Measurements from ENCODE around the gene STC2. TPM values are rescaled to one million over a fixed set of nuclear protein-coding genes. Genes with fewer than 3 reads are reported as not detected.
"Not testable (repeated sequence)": the region's sequence is repeated elsewhere in the genome, so short reads cannot be mapped to it uniquely, and the experiment has no call there.

Gene STC2
- polyA plus RNA-seq, 3 donors: 2.0 to 10.6 (median 3.3) TPM

GRCh38 chr5:173284343-173284958 is 43.8 kb downstream of the STC2 start:
- 94 to 97% (median 94%) methylated on average over 4 of the region's 4 CpGs for WGBS, 3 donors

GRCh38 chr5:173283318-173284288 is 44.6 kb downstream of the STC2 start:
- no peak overlapping the region for H3K27ac ChIP-seq (ENCODE audit: low read depth, low read length)
- 3 to 5% (median 4%) methylated on average over 45 of the region's 45 CpGs for WGBS, 3 donors

More at GRCh38 chr5:173284343-173284958, 43.8 kb downstream of the STC2 start:
- H3K27ac ChIP-seq (ENCODE audit: low read depth, low read length): not testable (repeated sequence)

- 71 to 88% (median 87%) methylated on average over 10 of the region's 10 CpGs for WGBS, 3 donors
- no peak overlapping the region for H3K27ac ChIP-seq (ENCODE audit: low read depth, low read length)
These were observed 45.3 kb downstream of the STC2 start for GRCh38 chr5:173282916-173283315.

GRCh38 chr5:173281910-173282309 is 46.3 kb downstream of the STC2 start:
- WGBS, 3 donors: 14 to 19% (median 19%) methylated on average over 6 of the region's 6 CpGs
- no peak overlapping the region for H3K27ac ChIP-seq (ENCODE audit: low read depth, low read length)

- WGBS, 3 donors: 96 to 97% (median 97%) methylated on average over 5 of the region's 5 CpGs
- no peak overlapping the region for H3K27ac ChIP-seq (ENCODE audit: low read depth, low read length)
These were observed 49.0 kb downstream of the STC2 start for GRCh38 chr5:173279166-173279565.

- no peak overlapping the region for H3K27ac ChIP-seq (ENCODE audit: low read depth, low read length)
- WGBS, 3 donors: 72 to 78% (median 77%) methylated on average over 5 of the region's 5 CpGs
These were observed 49.6 kb downstream of the STC2 start for GRCh38 chr5:173278641-173279040.

- WGBS, 3 donors: 71 to 76% (median 73%) methylated on average over 9 of the region's 9 CpGs
- no peak overlapping the region for H3K27ac ChIP-seq (ENCODE audit: low read depth, low read length)
These were observed 50.0 kb downstream of the STC2 start for GRCh38 chr5:173278172-173278571.

- no peak overlapping the region for H3K27ac ChIP-seq (ENCODE audit: low read depth, low read length)
- 73 to 93% (median 92%) methylated on average over 1 of the region's 1 CpG for WGBS, 3 donors
These were observed 53.4 kb downstream of the STC2 start for GRCh38 chr5:173274771-173275170.

- H3K27ac ChIP-seq (ENCODE audit: low read depth, low read length): no peak overlapping the region
- WGBS, 3 donors: 50 to 66% (median 56%) methylated on average over 10 of the region's 10 CpGs
These were observed 56.8 kb downstream of the STC2 start for GRCh38 chr5:173271419-173271818.

- no peak overlapping the region for H3K27ac ChIP-seq (ENCODE audit: low read depth, low read length)
- 50 to 66% (median 64%) methylated on average over 14 of the region's 14 CpGs for WGBS, 3 donors
These were observed 59.3 kb downstream of the STC2 start for GRCh38 chr5:173268750-173269432.

- H3K27ac ChIP-seq (ENCODE audit: low read depth, low read length): no peak overlapping the region
- 45 to 62% (median 56%) methylated on average over 10 of the region's 10 CpGs for WGBS, 3 donors
These were observed 62.8 kb downstream of the STC2 start for GRCh38 chr5:173265433-173265832.

Other genes with a start within 250 kb of the STC2 start
- 10 to 100 TPM; 10.2 to 12.3 (median 12.1) TPM for gene BNIP1, start 183.9 kb downstream of the STC2 start, polyA plus RNA-seq
- gene NKX2-5, start 93.2 kb downstream of the STC2 start, polyA plus RNA-seq: under 1 TPM; 0.03 to 0.56 (median 0.10) TPM

Data from adipose tissue (tissue), 3 donors.